Stomach (tissue), 9 donors: ENCODE measurements around the gene PCDH9. TPM values are rescaled to one million over a fixed set of nuclear protein-coding genes. Genes with fewer than 3 reads are reported as not detected.

Source experiments
- DNase-seq, 2 donors: peaks; one replicate each; pipeline versions ENCODE4 v3.0.0 to v3.0.0-alpha.2; 2013 to 2019
- H3K27ac ChIP-seq, 5 donors: fragments of 200-600 bp in 4 of 5; sonication (generic) in 4 of 5; one replicate each; pipeline ENCODE4 v1.5.1; 2013 to 2019; ENCODE audit warnings: mild to moderate bottlenecking in 1 of 5, moderate library complexity in 1 of 5
- H3K27me3 ChIP-seq, 3 donors: fragments of 200-600 bp; sonication (generic); one replicate each; pipeline ENCODE4 v1.5.1; 2017 to 2019; ENCODE audit warnings: mixed run types in 1 of 3
- H3K36me3 ChIP-seq, 4 donors: fragments of 200-600 bp; sonication (generic); 1 replicate in 3 of 4; 2 replicates in 1 of 4; pipeline ENCODE4 v1.5.1; 2016 to 2019
- H3K4me1 ChIP-seq, 4 donors: fragments of 200-600 bp; sonication (generic); one replicate each; pipeline ENCODE4 v1.5.1; 2016 to 2019
- H3K4me3 ChIP-seq, 4 donors: fragments of 200-600 bp; sonication (generic) in 3 of 4; one replicate each; pipeline ENCODE4 v1.5.1; 2016 to 2019; ENCODE audit warnings: mild to moderate bottlenecking in 1 of 4
- H3K9me3 ChIP-seq, 4 donors: fragments of 200-600 bp; sonication (generic); one replicate each; pipeline ENCODE4 v1.5.1; 2016 to 2019
- EP300 ChIP-seq: sonication (generic); formaldehyde crosslinking; IDR thresholded peaks from one replicate; pipeline ENCODE4 v1.6.1; 2017; ENCODE audit warnings: antibody characterized with exemption
- POLR2A ChIP-seq, 4 donors: fragments of 450-650 bp; IDR thresholded peaks; one replicate each; pipeline ENCODE4 v1.6.1; 2016; ENCODE audit warnings: antibody characterized with exemption in 4 of 4, control low read depth in 2 of 4, mild to moderate bottlenecking in 1 of 4, moderate library complexity in 1 of 4
- POLR2AphosphoS5 ChIP-seq, 3 donors: sonication (generic); formaldehyde crosslinking; IDR thresholded peaks; one replicate each; pipeline ENCODE4 v1.6.1; 2016; ENCODE audit warnings: antibody characterized with exemption in 3 of 3
- WGBS, 5 donors: extraction: QIAGEN DNeasy Blood & Tissue Kit in 3 of 5; methylation state at CpG; one replicate each; pipeline versions ENCODE4 v1.1.5 to v1.1.7; 2013 to 2018; 5-methylcytosine and 5-hydroxymethylcytosine counted together
- intact Hi-C: fragments of 100-400 bp; cut with DNase I; formaldehyde crosslinking; loops from one replicate; pipeline ENCODE4 v1.15.1; 2023; ENCODE audit warnings: low total_unique reads
- polyA plus RNA-seq, 3 donors: library from polyadenylated mRNA; stranded (reverse); fragments of 200-250 nt; gene quantifications; one replicate each; pipeline ENCODE4 v1.2.3, GENCODE V29; 2013
- total RNA-seq, 5 donors: library from RNA; depleted of rRNA; stranded (reverse); fragments of >200 nt; gene quantifications; one replicate each; pipeline versions ENCODE4 v1.1.0 to v1.2.3, GENCODE V29; 2014 to 2016
- TF ChIP-seq, protein P1 (sequence below), 7 experiments: fragments of 450-650 bp in 4 of 7; fragments of 200-600 bp in 3 of 7; sonication (generic) in 3 of 7; IDR thresholded peaks; one replicate each; pipeline ENCODE4 v1.5.1; 2016 to 2019; ENCODE audit warnings: antibody characterized with exemption in 7 of 7, control low read depth in 2 of 7, mild to moderate bottlenecking in 1 of 7
- donor health status: healthy with polysubstance abuse.
- donor health status: Bipolar disorder and iron deficiency.
- donor health status: healthy.

The PCDH9 gene
- total and polyA plus RNA-seq, 8 donors: 0.40 to 36.2 (median 3.7) TPM

DNA sequence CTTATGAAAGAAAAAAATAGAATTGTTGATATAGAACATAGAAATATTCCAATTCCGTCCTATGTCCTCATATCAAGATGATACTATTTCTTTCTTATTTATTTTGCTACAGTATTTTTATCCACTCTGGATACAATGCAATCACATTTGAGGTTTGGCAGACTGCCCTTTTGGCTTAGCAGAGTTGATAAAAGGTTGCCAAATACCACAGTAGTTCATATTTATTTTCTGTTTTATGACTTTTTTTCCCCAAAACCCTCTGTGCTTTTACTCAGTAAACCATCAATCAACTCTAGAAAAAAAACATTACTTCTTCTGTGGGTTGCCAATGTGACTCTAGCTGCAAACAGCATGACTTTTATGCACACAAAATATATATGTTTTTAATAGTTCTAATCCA, 424.5 kb downstream of the PCDH9 start:
- Histone ChIP-seq H3K36me3 (no peaks in the 10 kb centered on the region), H3K4me1 (peaks cover 0 to 16% (median 8%) of the 10 kb centered on the region in 4 donors), H3K27ac (no peak overlapping the region), H3K9me3 (no peaks in the 10 kb centered on the region), H3K4me3 (no peak overlapping the region), H3K27me3 (no peaks in the 10 kb centered on the region)
- TF ChIP-seq, protein P1, sequence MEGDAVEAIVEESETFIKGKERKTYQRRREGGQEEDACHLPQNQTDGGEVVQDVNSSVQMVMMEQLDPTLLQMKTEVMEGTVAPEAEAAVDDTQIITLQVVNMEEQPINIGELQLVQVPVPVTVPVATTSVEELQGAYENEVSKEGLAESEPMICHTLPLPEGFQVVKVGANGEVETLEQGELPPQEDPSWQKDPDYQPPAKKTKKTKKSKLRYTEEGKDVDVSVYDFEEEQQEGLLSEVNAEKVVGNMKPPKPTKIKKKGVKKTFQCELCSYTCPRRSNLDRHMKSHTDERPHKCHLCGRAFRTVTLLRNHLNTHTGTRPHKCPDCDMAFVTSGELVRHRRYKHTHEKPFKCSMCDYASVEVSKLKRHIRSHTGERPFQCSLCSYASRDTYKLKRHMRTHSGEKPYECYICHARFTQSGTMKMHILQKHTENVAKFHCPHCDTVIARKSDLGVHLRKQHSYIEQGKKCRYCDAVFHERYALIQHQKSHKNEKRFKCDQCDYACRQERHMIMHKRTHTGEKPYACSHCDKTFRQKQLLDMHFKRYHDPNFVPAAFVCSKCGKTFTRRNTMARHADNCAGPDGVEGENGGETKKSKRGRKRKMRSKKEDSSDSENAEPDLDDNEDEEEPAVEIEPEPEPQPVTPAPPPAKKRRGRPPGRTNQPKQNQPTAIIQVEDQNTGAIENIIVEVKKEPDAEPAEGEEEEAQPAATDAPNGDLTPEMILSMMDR (IDR thresholded peaks at IDR 0.05): no peak
- TF ChIP-seq POLR2AphosphoS5 (IDR thresholded peaks at IDR 0.05) (no peak), POLR2A (IDR thresholded peaks at IDR 0.05) (no peak), EP300 (no peak)
- DNase-seq: peak; percentile 35 to 61
- intact Hi-C loops: no loop called here
- 16 to 38% (median 24%) methylated on average over 1 of the region's 1 CpG for WGBS, 5 donors

DNA sequence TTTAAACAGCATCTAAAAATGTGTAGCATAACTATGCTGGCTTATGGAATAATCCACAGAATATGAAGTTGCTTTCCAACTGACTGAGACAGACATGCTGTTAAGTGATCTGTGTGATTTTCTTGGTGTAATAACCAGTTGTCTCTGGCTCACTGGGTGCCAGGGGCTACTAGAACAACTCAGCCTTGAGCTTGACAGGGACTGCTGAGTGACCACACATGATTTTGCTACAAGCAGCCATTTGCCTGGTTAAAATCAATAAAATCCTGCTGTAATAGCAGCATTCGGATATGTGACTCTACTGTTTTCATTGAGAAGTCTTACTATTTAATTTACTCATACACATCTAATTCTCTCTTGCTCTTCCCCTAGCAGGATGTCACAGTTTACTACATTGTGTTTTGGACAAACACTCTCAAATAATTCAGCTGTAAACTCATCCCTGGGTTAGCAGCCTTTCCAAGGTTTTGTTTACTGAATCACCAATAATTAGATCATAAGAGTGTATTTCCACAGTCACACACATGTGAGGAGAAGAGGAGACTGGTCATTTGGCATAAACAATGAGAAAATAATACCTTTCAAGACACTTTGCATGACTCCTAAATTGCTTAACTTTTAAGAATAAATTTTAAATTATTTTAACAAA, 426.2 kb downstream of the PCDH9 start:
- intact Hi-C loops: no loop called here
- TF ChIP-seq, protein P1 (IDR thresholded peaks at IDR 0.05): no peak
- no peak for TF ChIP-seq POLR2AphosphoS5 (IDR thresholded peaks at IDR 0.05)
- TF ChIP-seq EP300: no peak
- no peak for TF ChIP-seq POLR2A (IDR thresholded peaks at IDR 0.05)

DNA sequence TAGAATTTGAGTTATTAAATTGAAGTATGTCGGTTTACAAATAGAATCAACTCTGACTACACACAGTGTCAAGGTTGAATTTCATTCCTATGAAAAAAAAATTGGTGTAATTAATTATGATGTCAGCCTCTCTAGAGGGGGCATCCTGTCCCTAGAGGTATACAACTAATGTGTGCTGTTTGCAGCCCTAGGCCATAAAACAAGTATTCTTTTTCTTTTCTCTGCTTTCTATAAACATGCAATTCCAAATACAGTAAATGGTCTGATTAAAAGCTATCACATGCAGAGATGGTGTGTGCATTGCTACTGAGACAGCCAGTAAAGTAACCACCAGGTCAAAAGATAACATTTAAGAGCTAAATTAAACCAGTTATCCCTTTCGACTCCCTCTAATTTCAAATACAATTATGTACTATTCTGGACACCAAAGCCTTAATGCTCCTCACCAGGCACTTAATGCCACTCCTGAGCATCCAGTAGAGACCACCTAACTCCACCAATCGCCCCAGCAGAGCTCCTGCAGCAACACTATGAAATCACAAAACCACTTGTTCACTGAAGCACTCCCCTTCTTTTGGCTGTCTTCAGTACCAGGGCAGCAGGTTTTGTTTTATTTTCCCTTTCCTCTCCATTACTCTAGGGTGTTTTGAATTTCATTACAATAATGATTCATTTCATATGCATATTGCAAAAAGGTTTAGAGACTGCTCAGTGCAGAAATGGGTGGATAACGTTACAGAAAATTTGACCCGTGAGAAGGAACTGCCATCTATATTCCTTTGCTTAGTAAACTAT, 426.9 kb downstream of the PCDH9 start:
- no peaks in the 10 kb centered on the region for H3K27me3 ChIP-seq
- H3K27ac ChIP-seq: no peak overlapping the region
- H3K36me3 ChIP-seq: no peaks in the 10 kb centered on the region
- intact Hi-C loops: no loop called here
- TF ChIP-seq, protein P1 (IDR thresholded peaks at IDR 0.05): no peak
- TF ChIP-seq POLR2AphosphoS5 (IDR thresholded peaks at IDR 0.05) (no peak), EP300 (no peak), POLR2A (IDR thresholded peaks at IDR 0.05) (no peak)
- WGBS, 5 donors: 73 to 79% (median 76%) methylated on average over 5 of the region's 5 CpGs
- peaks cover 0 to 16% (median 8%) of the 10 kb centered on the region in 4 donors for H3K4me1 ChIP-seq
- no peaks in the 10 kb centered on the region for H3K9me3 ChIP-seq
- DNase-seq: no peak
- H3K4me3 ChIP-seq: no peak overlapping the region

More for the DNA sequence above, 426.2 kb downstream of the PCDH9 start:
- Histone ChIP-seq H3K4me1 (peaks cover 0 to 16% (median 8%) of the 10 kb centered on the region in 4 donors), H3K9me3 (no peaks in the 10 kb centered on the region), H3K27me3 (no peaks in the 10 kb centered on the region), H3K36me3 (no peaks in the 10 kb centered on the region), H3K4me3 (no peak overlapping the region), H3K27ac (no peak overlapping the region)
- DNase-seq: peak in 1 of 2 donors; percentile 29
- 44 to 83% (median 61%) methylated on average over 1 of the region's 1 CpG for WGBS, 5 donors

- no peaks in the 10 kb centered on the region for H3K4me1 ChIP-seq
- H3K36me3 ChIP-seq: no peaks in the 10 kb centered on the region
- no peaks in the 10 kb centered on the region for H3K9me3 ChIP-seq
- no peak overlapping the region for H3K27ac ChIP-seq
- no peaks in the 10 kb centered on the region for H3K27me3 ChIP-seq
- no peak for DNase-seq
- intact Hi-C loops: no loop called here
- TF ChIP-seq, protein P1 (IDR thresholded peaks at IDR 0.05): no peak
- TF ChIP-seq POLR2AphosphoS5 (IDR thresholded peaks at IDR 0.05) (no peak), EP300 (no peak), POLR2A (IDR thresholded peaks at IDR 0.05) (no peak)
- 43 to 89% (median 86%) methylated on average over 2 of the region's 2 CpGs for WGBS, 5 donors
- no peak overlapping the region for H3K4me3 ChIP-seq
Observed at GRCh38 chr13:66795636-66796035, 434.5 kb downstream of the PCDH9 start.
